MG63 (cell line): ENCODE results near the gene CBX8. TPM values are rescaled to one million over a fixed set of nuclear protein-coding genes. Genes with fewer than 3 reads are reported as not detected.

ENCODE experiments used
- DNase-seq: peaks from one replicate; pipeline ENCODE4 v3.0.0-alpha.2; 2020
- H3K27me3 ChIP-seq: fragments of 250-450 bp; sonication (Bioruptor Pico); 2 replicates; pipeline ENCODE4 v1.5.1; 2020; ENCODE audit warnings: mild to moderate bottlenecking, moderate library complexity
- H3K36me3 ChIP-seq: fragments of 250-450 bp; sonication (Bioruptor Pico); 2 replicates; pipeline ENCODE4 v1.5.1; 2020; ENCODE audit warnings: mild to moderate bottlenecking, moderate library complexity
- H3K4me3 ChIP-seq: fragments of 250-450 bp; sonication (Bioruptor Pico); 2 replicates; pipeline ENCODE4 v1.5.1; 2020; ENCODE audit warnings: mild to moderate bottlenecking, moderate library complexity
- H3K9me3 ChIP-seq: fragments of 250-450 bp; sonication (Bioruptor Pico); 2 replicates; pipeline ENCODE4 v1.5.1; 2020; ENCODE audit warnings: mild to moderate bottlenecking, moderate library complexity
- total RNA-seq: library from RNA; depleted of rRNA; stranded (reverse); fragments of >200 nt; shearing (Covaris generic); gene quantifications from 2 replicates; pipeline ENCODE4 v1.2.3, GENCODE V29; 2014; ENCODE audit warnings: low replicate concordance

The CBX8 gene
- total RNA-seq, 1 experiment from 2014 or later: 15.7 TPM

DNA sequence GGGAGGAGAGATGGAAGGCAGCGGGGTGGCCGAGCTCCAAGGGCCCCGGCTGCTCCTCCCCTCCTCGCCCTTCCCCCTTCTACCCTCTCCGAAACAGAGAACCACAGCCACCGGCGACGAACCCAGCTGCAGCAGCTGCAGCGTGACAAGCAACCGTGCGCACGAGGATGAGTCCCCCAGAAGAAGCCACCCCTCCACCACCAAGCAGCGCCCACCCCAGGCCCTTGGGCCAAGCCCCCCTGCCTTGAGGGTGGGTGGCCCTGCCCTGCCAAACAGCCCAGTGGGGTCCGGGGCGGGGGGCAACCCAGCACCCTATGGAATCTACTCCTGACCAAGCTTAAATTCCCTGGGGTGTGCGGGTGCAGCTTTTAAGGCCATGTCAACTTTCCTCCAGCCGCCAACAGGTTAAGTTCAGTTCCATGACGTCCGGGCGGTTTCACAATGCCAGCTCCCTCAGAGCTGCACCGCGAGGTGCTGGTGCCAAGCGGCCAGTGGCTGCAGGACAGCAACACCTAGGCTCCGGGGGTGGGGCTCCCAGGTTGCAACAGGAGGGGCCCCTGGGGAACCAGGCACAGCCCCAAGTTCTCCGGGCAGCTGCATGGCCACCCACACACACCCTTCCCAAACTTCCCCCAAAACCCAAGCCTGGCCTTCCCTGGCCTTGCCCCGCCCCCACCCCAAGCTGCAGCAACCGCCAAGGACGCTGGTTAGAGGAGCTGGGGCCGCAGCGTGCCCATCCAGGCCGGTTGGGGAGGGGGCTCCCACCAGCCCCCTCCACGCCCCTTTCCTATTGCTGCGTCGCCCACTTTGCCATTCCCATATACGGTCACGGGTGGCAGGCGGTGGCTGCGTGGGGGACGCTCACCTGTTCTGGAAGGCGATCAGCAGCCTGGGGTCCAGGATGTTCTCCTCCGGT, 40.4 kb upstream of the CBX8 start:
- H3K4me3 ChIP-seq: peak overlapping the region; percentile 67
- peaks cover 33% of the 10 kb centered on the region for H3K36me3 ChIP-seq
- no peaks in the 10 kb centered on the region for H3K9me3 ChIP-seq
- H3K27me3 ChIP-seq: peaks cover 17% of the 10 kb centered on the region
- no peak for DNase-seq

DNA sequence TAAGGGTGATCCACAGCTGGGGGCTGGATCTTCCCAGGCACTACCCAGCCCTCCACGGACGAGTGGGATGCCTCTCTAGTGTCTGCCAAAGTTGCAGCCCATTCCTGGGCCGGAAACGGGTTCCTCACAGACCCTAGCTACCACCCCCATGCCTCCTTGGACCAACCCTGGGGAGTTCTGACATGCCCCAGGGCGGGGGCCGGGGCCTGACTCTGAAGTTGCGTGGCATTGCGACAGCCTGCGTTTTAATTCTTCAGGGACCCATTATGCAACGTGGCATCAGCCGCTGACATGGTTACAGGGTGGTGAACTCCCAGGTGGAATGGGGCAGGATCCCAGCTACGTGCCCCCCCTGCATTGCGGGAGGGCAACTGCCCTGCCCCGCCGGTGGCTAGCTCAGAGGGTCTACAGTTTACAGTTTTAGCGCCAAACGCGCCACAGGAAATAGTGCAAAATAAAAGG, 39.7 kb upstream of the CBX8 start:
- Histone ChIP-seq H3K4me3 (no peak overlapping the region), H3K36me3 (peaks cover 33% of the 10 kb centered on the region), H3K27me3 (peaks cover 10% of the 10 kb centered on the region), H3K9me3 (no peaks in the 10 kb centered on the region)
- DNase-seq: no peak

DNA sequence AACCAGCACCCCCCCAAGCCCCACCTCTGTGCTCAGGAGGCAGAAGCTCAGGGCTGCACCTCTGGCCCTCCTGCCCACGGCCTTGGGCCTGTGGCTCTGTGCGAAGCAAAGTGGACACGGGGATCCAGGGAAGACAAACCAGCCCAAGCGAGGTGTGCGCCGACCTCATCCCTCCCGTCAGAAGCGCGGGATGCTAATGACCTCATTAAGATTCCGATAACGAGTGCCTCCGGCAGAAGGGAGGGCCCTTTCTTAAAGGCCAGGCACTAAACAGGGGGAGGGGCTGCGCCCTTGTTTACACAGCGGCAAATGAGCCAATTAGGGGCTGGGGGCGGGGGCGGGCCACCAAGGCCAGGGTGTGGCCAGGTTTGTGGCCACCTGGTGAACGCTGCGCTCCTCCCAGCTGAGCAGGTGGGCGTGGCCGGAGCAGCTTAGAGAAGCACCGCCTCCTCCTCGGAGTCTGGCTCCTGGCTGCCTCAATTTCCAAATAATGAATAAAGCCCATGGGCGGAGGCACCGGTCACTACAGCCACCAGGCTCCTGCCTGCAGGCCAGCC, 39.2 kb upstream of the CBX8 start:
- Histone ChIP-seq H3K27me3 (peaks cover 5% of the 10 kb centered on the region), H3K36me3 (peaks cover 33% of the 10 kb centered on the region), H3K9me3 (no peaks in the 10 kb centered on the region), H3K4me3 (no peak overlapping the region)
- no peak for DNase-seq

DNA sequence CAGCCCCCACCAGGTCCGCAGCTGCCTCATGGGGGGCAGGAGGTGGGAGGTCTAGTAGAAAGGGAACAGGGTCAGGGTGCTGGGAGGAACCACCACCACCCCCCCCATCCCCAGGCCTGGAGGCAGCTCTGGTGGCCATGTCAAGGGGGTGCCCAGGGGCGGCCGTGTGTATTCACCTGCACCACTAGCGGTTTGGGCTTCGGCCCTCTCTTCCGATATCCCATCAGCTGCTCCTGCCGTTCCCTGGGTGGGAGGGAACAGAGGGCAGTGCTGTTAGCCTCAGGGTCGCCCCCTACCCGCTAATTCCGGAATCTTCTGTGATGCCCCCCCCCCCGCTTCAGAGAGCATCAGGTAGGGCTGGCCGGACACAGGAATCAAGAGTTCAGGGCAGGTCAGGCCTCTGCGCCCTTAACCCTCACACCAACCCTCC, 38.6 kb upstream of the CBX8 start:
- Histone ChIP-seq H3K27me3 (no peaks in the 10 kb centered on the region), H3K4me3 (no peak overlapping the region), H3K36me3 (peaks cover 33% of the 10 kb centered on the region), H3K9me3 (no peaks in the 10 kb centered on the region)
- no peak for DNase-seq

DNA sequence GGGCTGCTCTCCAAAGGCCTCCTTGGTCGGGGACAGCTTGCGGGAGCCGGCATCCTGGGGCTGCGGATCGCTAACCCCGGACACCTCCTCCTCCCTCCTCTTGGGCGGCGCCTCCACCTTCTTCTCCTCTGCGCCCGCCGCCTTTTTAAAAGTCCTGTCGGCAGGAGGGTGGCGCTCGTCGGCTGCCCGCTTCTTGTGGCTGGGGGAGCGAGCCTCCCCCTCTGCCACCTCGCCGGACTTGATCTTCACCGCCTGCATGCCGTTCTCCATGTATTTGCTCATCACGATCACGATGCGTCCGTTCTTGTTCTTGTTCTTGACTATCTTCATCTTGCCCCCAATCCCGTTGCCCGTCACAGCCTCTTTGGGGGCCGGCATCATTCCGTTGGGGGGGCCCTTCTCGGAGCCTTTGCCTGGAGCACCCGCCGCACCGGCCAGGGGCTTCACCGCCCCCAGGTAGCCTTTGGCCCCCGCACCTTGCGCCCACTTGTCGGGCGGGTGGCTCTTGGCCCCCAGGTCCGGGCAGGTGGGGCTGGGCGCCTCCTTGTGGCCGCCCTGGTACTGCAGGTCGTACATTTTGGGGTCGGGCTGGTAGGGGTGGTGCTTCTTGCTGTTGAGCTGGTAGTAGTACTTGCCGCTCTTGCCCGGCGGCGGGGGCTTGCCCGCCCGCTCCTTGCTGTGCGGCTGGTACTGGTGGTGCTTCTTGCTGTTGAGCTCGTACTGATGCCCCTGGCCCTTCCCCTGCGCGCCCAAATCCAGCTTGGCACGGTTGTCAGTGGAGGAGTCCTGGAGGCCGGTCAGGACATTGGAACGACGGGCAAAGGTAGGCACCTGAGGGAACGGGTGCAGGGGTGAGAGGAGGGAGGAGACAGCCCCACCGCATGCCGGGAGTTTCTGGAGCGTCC, 37.9 kb upstream of the CBX8 start:
- Histone ChIP-seq H3K9me3 (no peaks in the 10 kb centered on the region), H3K27me3 (no peaks in the 10 kb centered on the region), H3K4me3 (no peak overlapping the region), H3K36me3 (peaks cover 33% of the 10 kb centered on the region)
- DNase-seq: no peak

DNA sequence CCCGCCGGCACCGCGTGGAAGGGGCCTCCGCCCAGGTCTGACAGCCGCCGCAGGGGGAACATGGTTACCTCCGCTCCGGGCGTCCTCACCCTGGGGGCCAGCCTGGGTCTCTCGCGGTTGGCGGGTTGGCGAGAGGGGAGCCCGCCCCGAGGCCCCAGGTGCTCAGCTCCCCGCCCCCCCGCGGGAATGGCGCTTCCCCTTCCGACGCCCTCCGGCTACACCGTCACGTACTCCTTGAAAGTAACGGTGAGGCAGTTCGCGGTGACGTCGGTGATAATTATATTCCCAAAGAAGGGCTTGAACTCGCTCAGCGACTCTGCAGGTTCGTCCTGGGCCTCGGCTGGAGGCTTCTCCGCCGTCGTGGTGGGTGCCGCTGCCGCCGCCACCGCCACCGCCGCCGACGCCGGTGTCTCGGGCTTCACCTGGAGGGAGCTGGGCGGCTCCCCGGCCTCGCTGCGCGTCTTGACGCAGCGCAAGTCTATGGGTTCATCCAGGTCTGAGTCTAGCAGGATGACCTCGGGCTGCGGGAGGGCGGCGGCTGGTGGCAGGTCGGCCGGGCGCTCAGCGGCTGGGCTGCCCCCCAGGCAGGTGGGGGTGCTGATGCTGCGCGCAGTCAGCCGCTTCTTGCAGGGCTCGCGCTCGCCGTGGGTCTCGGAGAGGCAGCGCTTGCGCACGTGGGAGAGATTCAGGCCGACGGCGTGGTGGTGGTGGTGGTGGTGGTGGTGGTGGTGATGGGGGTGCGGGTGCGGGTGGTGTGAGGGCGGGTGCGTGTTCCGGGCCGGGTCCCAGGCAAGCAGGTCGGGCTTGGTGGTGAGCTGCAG, 37.1 kb upstream of the CBX8 start:
- H3K36me3 ChIP-seq: peaks cover 33% of the 10 kb centered on the region
- DNase-seq: no peak
- H3K27me3 ChIP-seq: no peaks in the 10 kb centered on the region
- no peak overlapping the region for H3K4me3 ChIP-seq
- H3K9me3 ChIP-seq: no peaks in the 10 kb centered on the region

DNA sequence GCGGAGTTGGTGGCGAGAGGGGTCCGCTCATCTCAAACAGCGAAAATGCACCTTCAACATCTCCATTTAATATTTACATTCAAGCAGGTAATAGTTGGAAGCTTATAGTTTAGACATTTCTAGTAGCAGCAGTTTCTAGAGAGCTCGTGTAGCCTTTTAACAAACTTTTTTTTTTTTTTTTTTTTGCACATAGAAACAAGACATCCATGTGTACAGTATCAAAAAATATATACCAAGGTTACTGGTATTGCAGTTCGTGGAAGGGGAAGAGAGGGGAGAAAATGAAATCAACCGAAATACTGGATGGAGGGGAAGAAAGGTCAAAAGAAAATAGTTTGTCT, 36.2 kb upstream of the CBX8 start:
- H3K36me3 ChIP-seq: peaks cover 33% of the 10 kb centered on the region
- no peak overlapping the region for H3K4me3 ChIP-seq
- DNase-seq: no peak
- H3K27me3 ChIP-seq: no peaks in the 10 kb centered on the region
- no peaks in the 10 kb centered on the region for H3K9me3 ChIP-seq

DNA sequence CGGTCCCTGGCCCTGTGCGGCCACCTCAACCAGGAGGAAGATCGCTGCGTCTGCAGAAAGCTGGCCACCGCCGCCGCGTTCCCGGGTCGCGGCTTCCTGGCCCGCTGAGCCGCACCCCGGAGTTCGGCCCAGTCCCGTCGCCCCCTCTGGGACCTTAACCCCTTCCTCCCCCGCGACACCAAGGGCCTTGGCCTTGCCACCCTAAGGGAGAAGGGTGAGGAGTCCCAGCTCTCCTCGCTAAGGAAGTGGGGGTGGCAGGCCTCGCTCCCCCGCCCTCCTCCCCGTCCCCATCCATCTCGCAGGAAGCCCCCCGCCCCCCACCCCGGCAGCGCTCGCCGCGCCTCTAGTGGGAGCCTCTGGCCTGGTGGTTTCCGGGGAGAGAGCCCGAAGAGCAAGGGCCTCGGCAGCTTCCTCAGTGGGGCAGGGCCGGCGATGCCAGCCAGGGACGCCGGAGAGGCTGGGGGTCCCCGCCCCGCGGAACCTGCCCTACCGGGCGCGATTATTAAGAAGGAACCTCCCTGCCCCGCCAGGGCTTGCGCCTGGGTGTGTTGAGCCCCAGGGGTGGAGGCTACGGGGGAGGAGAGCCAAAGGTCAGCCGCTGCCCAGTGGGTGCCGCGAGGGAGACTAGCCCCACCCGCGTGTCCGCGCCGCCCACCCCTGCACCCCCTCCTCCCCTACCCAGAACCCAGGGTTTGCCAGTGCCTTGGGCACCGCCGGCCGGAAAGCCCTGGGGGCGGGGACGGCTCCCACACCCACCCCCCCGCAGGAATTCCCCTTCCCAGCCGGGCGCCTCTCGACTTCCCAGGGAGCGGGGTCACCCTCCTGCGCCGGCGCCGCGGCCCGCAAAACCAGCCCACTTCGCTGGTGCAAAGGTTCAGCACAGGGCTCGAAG, 35.6 kb upstream of the CBX8 start:
- DNase-seq: no peak
- Histone ChIP-seq H3K4me3 (no peak overlapping the region), H3K36me3 (peaks cover 29% of the 10 kb centered on the region), H3K9me3 (no peaks in the 10 kb centered on the region), H3K27me3 (no peaks in the 10 kb centered on the region)

DNA sequence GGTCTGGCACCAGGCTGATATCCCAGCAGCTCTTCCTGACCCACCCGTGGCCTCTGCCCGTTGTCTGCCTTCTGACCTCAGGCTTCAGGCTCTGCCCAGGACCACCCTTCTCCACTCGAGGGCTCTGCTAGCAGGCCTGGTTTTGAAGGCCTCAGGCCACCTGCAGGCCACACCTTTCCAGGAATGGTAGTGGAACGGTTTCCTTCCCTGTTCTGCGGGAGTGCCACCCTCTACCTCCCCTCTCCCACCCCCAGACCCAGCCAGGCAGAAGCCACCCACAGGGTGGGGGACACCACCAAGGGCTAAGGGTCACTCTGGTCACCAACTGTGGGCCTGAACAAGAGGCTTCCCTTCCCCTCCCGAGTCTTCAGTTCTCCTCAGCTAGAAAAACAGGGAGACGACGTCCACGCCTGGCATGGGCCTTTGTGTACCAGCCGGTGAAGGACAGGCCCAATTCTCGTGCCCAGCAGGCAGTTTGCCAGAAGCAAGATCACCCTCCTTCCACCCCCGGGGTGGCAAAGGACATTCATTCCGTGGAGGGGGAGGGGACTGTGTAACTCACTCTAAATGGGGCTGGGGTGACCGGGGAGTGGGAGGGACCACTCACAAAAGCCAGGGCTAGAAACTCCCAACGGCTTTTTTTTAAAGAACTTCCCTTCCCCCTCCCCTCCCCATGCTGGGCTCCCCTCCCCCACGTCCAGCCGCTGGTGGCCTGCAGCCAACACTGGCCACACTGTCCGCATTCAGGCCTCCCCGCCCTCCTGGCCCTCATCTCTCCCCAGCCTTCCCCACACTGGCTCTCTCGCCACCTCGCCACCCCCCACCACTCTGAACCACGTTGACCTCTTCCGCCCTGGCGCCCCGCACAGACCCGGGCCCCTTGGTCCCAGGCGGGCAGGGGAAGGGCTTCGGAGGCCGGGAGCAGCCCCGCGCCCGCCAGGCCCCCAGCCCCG, 34.7 kb upstream of the CBX8 start:
- Histone ChIP-seq H3K4me3 (no peak overlapping the region), H3K9me3 (no peaks in the 10 kb centered on the region), H3K36me3 (peaks cover 20% of the 10 kb centered on the region), H3K27me3 (no peaks in the 10 kb centered on the region)
- DNase-seq: no peak

DNA sequence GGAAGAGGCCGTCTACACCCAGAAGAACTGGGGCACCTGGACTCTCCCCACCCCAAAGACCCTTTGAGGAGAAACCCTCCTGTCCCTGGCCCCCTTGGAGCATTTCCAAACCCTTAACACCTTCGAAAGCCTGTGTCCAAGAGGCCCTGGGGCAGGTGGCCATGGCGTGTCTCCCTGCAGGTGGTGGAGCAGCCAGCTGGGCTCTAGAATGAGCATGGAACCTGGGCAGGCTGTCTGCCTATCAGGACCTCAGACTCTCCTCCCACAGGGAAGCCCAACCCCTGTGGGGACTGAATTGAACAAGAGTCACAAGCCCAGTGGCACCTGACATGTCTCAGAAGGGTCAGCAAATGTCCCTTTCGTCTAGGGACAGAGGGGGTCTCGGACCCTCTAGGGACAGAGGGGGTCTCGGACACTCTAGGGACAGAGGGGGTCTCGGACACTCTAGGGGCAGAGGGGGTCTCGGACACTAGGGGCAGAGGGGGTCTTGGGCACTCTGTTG, 33.9 kb upstream of the CBX8 start:
- DNase-seq: no peak
- no peaks in the 10 kb centered on the region for H3K27me3 ChIP-seq

DNA sequence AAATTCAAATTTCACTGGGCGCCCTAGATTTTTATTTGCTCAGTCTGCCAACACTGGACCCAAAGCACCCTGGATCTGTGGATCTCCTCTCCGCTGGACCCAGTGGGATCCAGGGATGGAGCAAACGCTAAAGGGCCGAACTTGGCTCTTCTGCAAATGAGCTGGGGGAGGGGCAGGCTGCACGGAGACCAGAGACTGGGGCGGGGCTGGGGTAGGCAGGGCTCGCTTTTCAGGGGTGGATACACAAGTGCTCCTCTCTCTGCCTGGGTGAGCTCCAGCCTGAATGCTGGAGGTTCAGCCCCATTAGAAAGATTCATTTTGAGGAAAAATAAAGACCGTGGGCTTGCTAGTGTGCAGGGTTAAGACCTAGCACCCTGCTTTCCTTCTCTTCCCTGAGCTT, 33.4 kb upstream of the CBX8 start:
- peaks cover 10% of the 10 kb centered on the region for H3K36me3 ChIP-seq
- H3K27me3 ChIP-seq: no peaks in the 10 kb centered on the region
- no peak for DNase-seq
- H3K4me3 ChIP-seq: no peak overlapping the region
- H3K9me3 ChIP-seq: no peaks in the 10 kb centered on the region

More for the DNA sequence above, 33.9 kb upstream of the CBX8 start:
- peaks cover 13% of the 10 kb centered on the region for H3K36me3 ChIP-seq
- no peak overlapping the region for H3K4me3 ChIP-seq
- H3K9me3 ChIP-seq: no peaks in the 10 kb centered on the region

DNA sequence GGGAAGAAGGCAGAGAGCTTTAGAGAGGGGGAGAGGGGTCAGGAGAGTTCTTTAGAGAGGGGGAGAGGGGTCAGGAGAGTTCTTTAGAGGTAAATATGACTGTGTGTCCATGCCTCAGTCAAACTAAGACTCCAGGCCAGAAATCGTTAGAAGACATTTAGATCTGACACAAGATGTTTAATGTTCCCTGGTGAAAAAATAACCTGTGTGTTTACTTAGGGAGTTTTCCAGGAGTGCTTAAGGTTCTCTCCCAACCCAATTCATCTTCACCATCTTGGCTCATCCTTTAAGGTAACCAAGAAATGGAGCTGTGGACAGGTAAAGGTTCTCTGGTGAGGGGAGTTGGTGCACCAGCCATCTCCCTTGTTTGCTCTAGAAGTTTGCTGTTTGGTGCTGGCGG, 32.6 kb upstream of the CBX8 start:
- DNase-seq: no peak
- Histone ChIP-seq H3K36me3 (peaks cover 1% of the 10 kb centered on the region), H3K4me3 (no peak overlapping the region), H3K27me3 (no peaks in the 10 kb centered on the region), H3K9me3 (no peaks in the 10 kb centered on the region)

DNA sequence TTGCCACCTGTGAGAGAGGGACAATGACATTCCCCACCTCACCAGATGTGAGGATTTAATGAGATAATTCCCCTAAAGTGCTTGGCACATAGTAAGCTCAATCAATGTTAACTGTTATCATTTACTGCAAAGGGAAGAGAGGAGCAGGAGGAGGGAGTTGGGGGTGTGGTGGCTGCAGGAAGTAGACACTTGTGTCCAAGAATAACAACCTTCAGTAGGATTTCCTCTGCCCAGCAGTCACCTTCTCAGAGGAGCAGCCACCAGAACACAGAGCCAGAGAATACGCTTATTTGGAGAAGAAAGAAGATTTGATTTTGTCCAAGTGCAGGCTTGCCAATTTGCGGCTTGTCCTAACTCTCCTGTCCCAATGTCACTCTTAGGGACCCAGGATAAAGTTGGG, 32.1 kb upstream of the CBX8 start:
- no peak for DNase-seq
- Histone ChIP-seq H3K9me3 (no peaks in the 10 kb centered on the region), H3K36me3 (no peaks in the 10 kb centered on the region; the same call in 1 of the 2 replicates), H3K4me3 (no peak overlapping the region), H3K27me3 (no peaks in the 10 kb centered on the region)

DNA sequence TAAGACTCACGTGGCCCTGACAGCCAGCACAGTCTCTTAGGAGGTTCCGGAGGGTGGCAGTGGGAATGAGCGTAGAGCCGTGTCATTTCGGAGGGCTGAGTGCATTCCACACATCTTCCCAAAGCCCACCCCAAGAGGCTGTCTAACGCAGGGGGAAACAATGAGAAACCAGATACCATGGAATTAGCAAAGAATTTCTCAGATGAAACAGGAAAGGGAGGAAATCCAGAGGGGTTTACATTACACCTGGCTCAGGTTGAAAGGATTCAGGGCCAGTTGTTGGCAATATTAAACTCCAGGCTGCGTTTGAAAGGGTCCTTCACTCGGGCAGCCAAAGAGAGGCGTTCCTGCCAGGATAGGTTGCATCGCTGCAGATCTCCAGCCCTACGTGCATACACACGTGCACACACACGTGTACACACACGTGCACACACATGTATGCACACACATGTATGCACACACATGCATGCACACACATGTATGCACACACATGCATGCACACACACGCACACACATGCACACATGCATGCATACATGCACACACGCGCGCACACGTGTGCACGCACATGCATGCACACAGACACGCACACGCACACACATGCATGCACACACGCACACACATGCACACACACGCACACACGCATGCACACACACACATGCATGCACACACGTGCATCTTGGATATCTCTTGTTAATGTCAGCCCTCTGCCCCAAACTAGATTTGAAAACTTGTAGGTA, 30.1 kb upstream of the CBX8 start:
- H3K27me3 ChIP-seq: no peaks in the 10 kb centered on the region
- no peak overlapping the region for H3K4me3 ChIP-seq
- DNase-seq: no peak
- no peaks in the 10 kb centered on the region for H3K9me3 ChIP-seq
- no peaks in the 10 kb centered on the region for H3K36me3 ChIP-seq
